ENCODE data around the gene SLC44A2. TPM values are rescaled to one million over a fixed set of nuclear protein-coding genes. Genes with fewer than 3 reads are reported as not detected.
A peak's percentile ranks its signal among the peaks of the same experiment; 100 is the strongest.

SLC44A2 gene
- total and polyA plus RNA-seq, 2 of the 8 experiments (the other 6 are each of a cell fraction or from before 2014, with no cell fraction given): 105 to 120 TPM

DNA sequence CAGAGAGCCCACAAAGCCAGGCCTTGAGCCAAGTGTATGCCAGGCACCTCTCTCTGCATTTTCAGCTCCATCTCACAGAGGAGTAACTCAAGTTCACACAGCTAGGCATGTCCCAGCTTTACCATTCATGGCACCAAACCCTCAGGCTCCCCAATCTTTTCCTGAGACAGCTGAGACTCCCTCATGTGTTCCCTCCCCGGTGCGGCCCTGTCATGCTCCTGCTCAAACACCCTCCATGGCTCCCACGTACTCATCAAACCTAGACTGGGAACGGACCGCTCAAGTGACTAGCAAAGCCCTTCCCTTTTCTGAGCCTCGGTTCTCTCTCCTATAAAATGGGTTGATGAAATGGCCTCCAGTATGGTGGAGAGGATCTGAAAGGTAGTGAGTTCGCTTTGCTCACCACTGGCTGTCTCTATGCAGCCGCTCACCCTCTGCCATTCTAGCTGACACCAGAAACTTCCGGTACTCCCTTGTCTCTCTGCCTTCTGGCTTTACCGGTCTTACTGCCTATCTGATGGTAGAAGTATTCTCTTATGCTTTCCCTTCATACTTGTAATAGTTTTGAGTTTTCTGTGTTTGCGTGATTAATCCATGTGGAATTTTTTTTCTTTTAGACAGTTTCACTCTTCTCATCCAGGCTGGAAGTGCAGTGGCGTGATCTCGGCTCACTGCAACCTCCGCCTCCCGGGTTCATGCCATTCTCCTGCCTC lies 7.8 kb upstream of the SLC44A2 start:
- H3K56ac ChIP-seq (replicated peaks; ENCODE audit: insufficient read length, low read depth, low read length): no peak overlapping the region
- H2BK20ac ChIP-seq (ENCODE audit: low read length): no peak overlapping the region
- TF ChIP-seq FOSL1 (IDR thresholded peaks at IDR 0.05; ENCODE audit: insufficient read depth, low read depth, low read length) (no peak), KDM1A (IDR thresholded peaks at IDR 0.05; ENCODE audit: borderline replicate concordance, low read length) (peak; percentile 91), NANOG (IDR thresholded peaks at IDR 0.05; ENCODE audit: insufficient read depth, low read depth, low read length, poor library complexity, severe bottlenecking) (no peak), TAF1 (IDR thresholded peaks at IDR 0.05; ENCODE audit: low read depth, low read length) (no peak), RNF2 (IDR thresholded peaks at IDR 0.05; ENCODE audit: borderline replicate concordance, low read depth, low read length, missing control alignments, poor library complexity, severe bottlenecking) (no peak), YY1 (IDR thresholded peaks at IDR 0.05; ENCODE audit: low read depth, low read length) (no peak), HDAC2 (IDR thresholded peaks at IDR 0.05; ENCODE audit: borderline replicate concordance in 1 of 2, low read depth in 2 of 2, low read length in 2 of 2) (peak in 1 of 2 experiments; percentile 55; a peak in 1 of 4 replicates), CHD2 (IDR thresholded peaks at IDR 0.05; ENCODE audit: low read length) (no peak)
- no peak overlapping the region for H3K4me2 ChIP-seq (ENCODE audit: insufficient read depth in 1 of 2, low read depth in 2 of 2, low read length in 2 of 2)
- H3K9ac ChIP-seq (replicated peaks in 1 of 4; ENCODE audit: extremely low read depth in 1 of 4, low read depth in 3 of 4, low read length in 3 of 4): no peak overlapping the region
- H4K20me1 ChIP-seq (replicated peaks in 1 of 2; ENCODE audit: control insufficient read depth in 1 of 2, insufficient read depth in 2 of 2, low read length in 2 of 2): peaks cover 0 to 2% of the 10 kb centered on the region in 2 experiments
- no peak overlapping the region for H4K91ac ChIP-seq (replicated peaks; ENCODE audit: insufficient read length, low read length)
- no peak overlapping the region for H4K8ac ChIP-seq (ENCODE audit: extremely low read depth, insufficient read depth, low read length)
- no peak overlapping the region for H3K4ac ChIP-seq (replicated peaks; ENCODE audit: insufficient read length, low read depth, low read length)
- ChIA-PET CTCF (ENCODE audit: partially characterized antibody) (interaction anchor here (0.9 to 6.1 kb wide), 4 partner anchors 12 to 37 kb away, joined by 3 to 46 read pairs (median 8); no protein-coding TSS in a partner anchor), POLR2A (ENCODE audit: partially characterized antibody) (interaction anchor here (1.2 to 2.1 kb wide), 6 partner anchors 8 to 70 kb away, joined by 3 to 9 read pairs (median 4); partner anchors contain the start of gene SLC44A2)
- H2BK12ac ChIP-seq (ENCODE audit: low read depth, low read length): no peak overlapping the region
- H3K14ac ChIP-seq (ENCODE audit: insufficient read length): no peak overlapping the region
- FAIRE-seq: no peak
- H3K23ac ChIP-seq (ENCODE audit: insufficient read length): no peak overlapping the region
- DNase-seq (ENCODE audit: low read depth in 1 of 2, low spot score in 2 of 2): no peak
- no peak overlapping the region for H3K18ac ChIP-seq (ENCODE audit: extremely low read depth, low read length)
- H2BK120ac ChIP-seq (replicated peaks; ENCODE audit: low read depth, low read length): no peak overlapping the region
- H3K79me2 ChIP-seq (ENCODE audit: control insufficient read depth in 1 of 2, insufficient read depth in 2 of 2, low read length in 2 of 2): no peaks in the 10 kb centered on the region
- H3K27ac ChIP-seq (ENCODE audit: low read depth, low read length): no peak overlapping the region
- no peaks in the 10 kb centered on the region for H3K36me3 ChIP-seq (ENCODE audit: control insufficient read depth in 2 of 4, insufficient read depth in 4 of 4, low read length in 3 of 4)
- H3K23me2 ChIP-seq (ENCODE audit: low read depth, low read length): no peaks in the 10 kb centered on the region
- H3K4me1 ChIP-seq (replicated peaks in 1 of 4; ENCODE audit: control insufficient read depth in 3 of 4, insufficient read depth in 4 of 4, low read length in 3 of 4): no peaks in the 10 kb centered on the region
- H2BK15ac ChIP-seq (ENCODE audit: low read length): no peak overlapping the region
- no peak overlapping the region for H3K4me3 ChIP-seq (ENCODE audit: extremely low read depth in 1 of 4, insufficient read depth in 2 of 4, low read depth in 3 of 4, low read length in 4 of 4)
- H2AFZ ChIP-seq (ENCODE audit: low read length): no peak overlapping the region
- H3K9me3 ChIP-seq (ENCODE audit: insufficient read depth in 2 of 2, low read depth in 1 of 2, low read length in 1 of 2): no peaks in the 10 kb centered on the region
- H4K5ac ChIP-seq (ENCODE audit: insufficient read length, low read depth, low read length): no peak overlapping the region
- H2BK5ac ChIP-seq (ENCODE audit: low read depth, low read length): no peak overlapping the region
- 95% methylated on average over 15 of the region's 15 CpGs; no CpG with 5 or more reads in 1 of the 2 experiments for WGBS, 2 experiments (ENCODE audit: extremely low coverage in 1 of 2, insufficient coverage in 1 of 2, insufficient read length in 1 of 2, insufficient replicate concordance in 2 of 2, low coverage in 1 of 2, low lambda C conversion rate in 2 of 2, missing lambda C conversion rate in 1 of 2)
- H3K79me1 ChIP-seq (ENCODE audit: low read depth, low read length): peaks cover 10% of the 10 kb centered on the region
- H3K27me3 ChIP-seq (replicated peaks in 1 of 4; ENCODE audit: control insufficient read depth in 3 of 4, extremely low read depth in 1 of 4, insufficient read depth in 3 of 4, low read length in 3 of 4): no peaks in the 10 kb centered on the region
- H2AK5ac ChIP-seq (ENCODE audit: low read depth, low read length): no peak overlapping the region

Data from H1 (cell line).